Neural crest cell (in vitro differentiated cells): ENCODE results near the gene PCDHB12. TPM values are rescaled to one million over a fixed set of nuclear protein-coding genes. Genes with fewer than 3 reads are reported as not detected.
A peak's percentile ranks its signal among the peaks of the same experiment; 100 is the strongest.
"Not testable (repeated sequence)": the region's sequence is repeated elsewhere in the genome, so short reads cannot be mapped to it uniquely, and the experiment has no call there.

Experiments used
- DNase-seq: peaks from one replicate; pipeline ENCODE4 v3.0.0; 2021; ENCODE audit warnings: low read depth, mixed read lengths, low spot score
- H3K27ac Mint-ChIP-seq: one replicate; pipeline ENCODE4 v1.8.0; 2021; ENCODE audit warnings: mild to moderate bottlenecking, mixed read lengths; ENCODE audit not compliant: unreplicated experiment
- H3K27me3 Mint-ChIP-seq: 2 replicates; pipeline ENCODE4 v1.8.0; 2021; ENCODE audit warnings: low read depth, mild to moderate bottlenecking, mixed read lengths
- H3K36me3 Mint-ChIP-seq: 2 replicates; pipeline ENCODE4 v1.8.0; 2021; ENCODE audit warnings: low read depth, mild to moderate bottlenecking, mixed read lengths
- H3K4me1 Mint-ChIP-seq: 2 replicates; pipeline ENCODE4 v1.8.0; 2021; ENCODE audit warnings: mixed read lengths
- H3K4me3 Mint-ChIP-seq: one replicate; pipeline ENCODE4 v1.8.0; 2021; ENCODE audit warnings: mild to moderate bottlenecking, mixed read lengths
- H3K9me3 Mint-ChIP-seq: 2 replicates; pipeline ENCODE4 v1.8.0; 2021; ENCODE audit warnings: mixed read lengths
- CTCF ChIP-seq: fragments of 200-600 bp; sonication (generic); conservative IDR thresholded peaks from 2 replicates; pipeline ENCODE4 v1.5.0; 2021; ENCODE audit warnings: antibody characterized with exemption, mild to moderate bottlenecking
- total RNA-seq: library from RNA; stranded (reverse); gene quantifications from 2 replicates; pipeline ENCODE4 v1.2.1, GENCODE V29; 2021

The PCDHB12 gene
- total RNA-seq, 1 donor from 2014 or later, result 3.1 TPM

GRCh38 chr5:141180313-141180712, 28.2 kb upstream of the PCDHB12 start:
- H3K4me1 Mint-ChIP-seq, result peaks cover 12% of the 10 kb centered on the region
- H3K36me3 Mint-ChIP-seq, result peaks cover 34% of the 10 kb centered on the region
- TF ChIP-seq CTCF, result no peak
- H3K9me3 Mint-ChIP-seq, result peaks cover 20% of the 10 kb centered on the region
- H3K4me3 Mint-ChIP-seq, result no peak overlapping the region
- DNase-seq, result no peak
- no peak overlapping the region for H3K27ac Mint-ChIP-seq
- peaks cover 4% of the 10 kb centered on the region for H3K27me3 Mint-ChIP-seq

- H3K36me3 Mint-ChIP-seq, result peaks cover 48% of the 10 kb centered on the region
- peaks cover 4% of the 10 kb centered on the region for H3K27me3 Mint-ChIP-seq
- peak; percentile 62 for TF ChIP-seq CTCF
- H3K9me3 Mint-ChIP-seq, result peaks cover 24% of the 10 kb centered on the region
- peak; percentile 63 for DNase-seq
- peaks cover 17% of the 10 kb centered on the region for H3K4me1 Mint-ChIP-seq
- H3K27ac Mint-ChIP-seq, result peak within 1 kb of the TSS; percentile 98
- H3K4me3 Mint-ChIP-seq, result peak within 1 kb of the TSS; percentile 92
These were observed 26.3 kb upstream of the PCDHB12 start, which contains the start of gene PCDHB16 for GRCh38 chr5:141182248-141182647. TSS of gene PCDHB16 (plus strand) at chr5:141182387. CDS start at chr5:141182560, 173 bp downstream.

DNA sequence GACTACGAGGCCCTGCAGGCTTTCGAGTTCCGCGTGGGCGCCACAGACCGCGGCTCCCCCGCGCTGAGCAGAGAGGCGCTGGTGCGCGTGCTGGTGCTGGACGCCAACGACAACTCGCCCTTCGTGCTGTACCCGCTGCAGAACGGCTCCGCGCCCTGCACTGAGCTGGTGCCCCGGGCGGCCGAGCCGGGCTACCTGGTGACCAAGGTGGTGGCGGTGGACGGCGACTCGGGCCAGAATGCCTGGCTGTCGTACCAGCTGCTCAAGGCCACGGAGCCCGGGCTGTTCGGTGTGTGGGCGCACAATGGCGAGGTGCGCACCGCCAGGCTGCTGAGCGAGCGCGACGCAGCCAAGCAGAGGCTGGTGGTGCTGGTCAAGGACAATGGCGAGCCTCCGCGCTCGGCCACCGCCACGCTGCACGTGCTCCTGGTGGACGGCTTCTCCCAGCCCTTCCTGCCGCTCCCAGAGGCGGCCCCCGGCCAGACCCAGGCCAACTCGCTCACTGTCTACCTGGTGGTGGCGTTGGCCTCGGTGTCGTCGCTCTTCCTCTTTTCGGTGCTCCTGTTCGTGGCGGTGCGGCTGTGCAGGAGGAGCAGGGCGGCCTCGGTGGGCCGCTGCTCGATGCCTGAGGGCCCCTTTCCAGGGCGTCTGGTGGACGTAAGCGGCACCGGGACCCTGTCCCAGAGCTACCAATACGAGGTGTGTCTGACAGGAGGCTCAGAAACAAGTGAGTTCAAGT, 24.2 kb upstream of the PCDHB12 start:
- peaks cover 17% of the 10 kb centered on the region for H3K4me1 Mint-ChIP-seq
- peak overlapping the region; percentile 38 for H3K4me3 Mint-ChIP-seq
- H3K27ac Mint-ChIP-seq, result peak overlapping the region; percentile 12
- not testable (repeated sequence) for H3K27me3 Mint-ChIP-seq, DNase-seq
- peaks cover 30% of the 10 kb centered on the region for H3K9me3 Mint-ChIP-seq
- peaks cover 60% of the 10 kb centered on the region for H3K36me3 Mint-ChIP-seq

GRCh38 chr5:141186897-141187512, 21.5 kb upstream of the PCDHB12 start, which contains the start of gene PCDHB9:
TSS of gene PCDHB9 (plus strand) at chr5:141187161. CDS start at chr5:141187319, 158 bp downstream.
- peak; percentile 15 for DNase-seq
- Mint-ChIP-seq H3K27ac (peak within 1 kb of the TSS; percentile 22), H3K27me3 (peaks cover 4% of the 10 kb centered on the region), H3K9me3 (peaks cover 33% of the 10 kb centered on the region), H3K36me3 (peaks cover 68% of the 10 kb centered on the region), H3K4me3 (peak within 1 kb of the TSS; percentile 42), H3K4me1 (peaks cover 16% of the 10 kb centered on the region)
- TF ChIP-seq CTCF, result peak; percentile 58

DNA sequence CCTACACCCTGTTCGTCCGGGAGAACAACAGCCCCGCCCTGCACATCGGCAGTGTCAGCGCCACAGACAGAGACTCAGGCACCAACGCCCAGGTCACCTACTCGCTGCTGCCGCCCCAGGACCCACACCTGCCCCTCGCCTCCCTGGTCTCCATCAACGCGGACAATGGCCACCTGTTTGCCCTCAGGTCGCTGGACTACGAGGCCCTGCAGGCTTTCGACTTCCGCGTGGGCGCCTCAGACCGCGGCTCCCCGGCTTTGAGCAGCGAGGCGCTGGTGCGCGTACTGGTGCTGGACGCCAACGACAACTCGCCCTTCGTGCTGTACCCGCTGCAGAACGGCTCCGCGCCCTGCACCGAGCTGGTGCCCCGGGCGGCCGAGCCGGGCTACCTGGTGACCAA, 19.8 kb upstream of the PCDHB12 start:
- H3K27me3 Mint-ChIP-seq, DNase-seq, H3K27ac Mint-ChIP-seq: not testable (repeated sequence)
- Mint-ChIP-seq H3K36me3 (peaks cover 65% of the 10 kb centered on the region), H3K4me3 (peak overlapping the region; percentile 17), H3K9me3 (peaks cover 23% of the 10 kb centered on the region), H3K4me1 (peaks cover 14% of the 10 kb centered on the region)

DNA sequence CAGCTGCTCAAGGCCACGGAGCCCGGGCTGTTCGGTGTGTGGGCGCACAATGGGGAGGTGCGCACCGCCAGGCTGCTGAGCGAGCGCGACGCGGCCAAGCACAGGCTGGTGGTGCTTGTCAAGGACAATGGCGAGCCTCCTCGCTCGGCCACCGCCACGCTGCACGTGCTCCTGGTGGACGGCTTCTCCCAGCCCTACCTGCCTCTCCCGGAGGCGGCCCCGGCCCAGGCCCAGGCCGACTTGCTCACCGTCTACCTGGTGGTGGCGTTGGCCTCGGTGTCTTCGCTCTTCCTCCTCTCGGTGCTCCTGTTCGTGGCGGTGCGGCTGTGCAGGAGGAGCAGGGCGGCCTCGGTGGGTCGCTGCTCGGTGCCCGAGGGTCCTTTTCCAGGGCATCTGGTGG, 19.4 kb upstream of the PCDHB12 start:
- DNase-seq, H3K4me3 Mint-ChIP-seq, H3K27me3 Mint-ChIP-seq, H3K27ac Mint-ChIP-seq: not testable (repeated sequence)
- Mint-ChIP-seq H3K36me3 (peaks cover 65% of the 10 kb centered on the region), H3K4me1 (peaks cover 14% of the 10 kb centered on the region), H3K9me3 (peaks cover 23% of the 10 kb centered on the region)
